H1 (cell line): ENCODE data around the gene LIFR. TPM values are rescaled to one million over a fixed set of nuclear protein-coding genes. Genes with fewer than 3 reads are reported as not detected.

Experiments used
- CTCF ChIA-PET: fragments of 300-600 bp; sonication (Branson Sonifier 250); formaldehyde crosslinking; loops from one replicate; lab custom pipeline; 2021; ENCODE audit not compliant: partially characterized antibody; lab: Charles Lee
- POLR2A ChIA-PET: fragments of 300-600 bp; sonication (Branson Sonifier 250); formaldehyde crosslinking; loops from one replicate; lab custom pipeline; 2021; ENCODE audit warnings: inconsistent platforms; ENCODE audit not compliant: partially characterized antibody; lab: Charles Lee
- DNase-seq, 2 experiments: peaks; one replicate each; pipeline versions ENCODE4 v3.0.0 to v3.0.0-alpha.2; 2010 to 2022; ENCODE audit warnings: low spot score in 2 of 2, low read depth in 1 of 2, mixed read lengths in 1 of 2
- FAIRE-seq: peaks from 2 replicates; lab custom pipeline; 2011; peaks lifted over from hg19 to GRCh38; lab: Jason Lieb, UNC
- H2AFZ ChIP-seq: 2 replicates; pipeline ENCODE4 v1.8.1; 2012; ENCODE audit warnings: low read length, inconsistent platforms
- H2AK5ac ChIP-seq: 2 replicates; pipeline ENCODE4 v1.6.1; 2013; ENCODE audit warnings: low read depth, low read length
- H2BK120ac ChIP-seq: replicated peaks from 2 replicates; pipeline ENCODE3; 2013; ENCODE audit warnings: low read depth, low read length, inconsistent platforms
- H2BK12ac ChIP-seq: 2 replicates; pipeline ENCODE4 v1.6.1; 2013; ENCODE audit warnings: low read depth, low read length
- H2BK15ac ChIP-seq: 2 replicates; pipeline ENCODE4 v1.6.1; 2013; ENCODE audit warnings: low read length
- H2BK20ac ChIP-seq: 2 replicates; pipeline ENCODE4 v1.6.1; 2013; ENCODE audit warnings: low read length
- H2BK5ac ChIP-seq: 2 replicates; pipeline ENCODE4 v1.6.1; 2013; ENCODE audit warnings: low read depth, low read length
- H3K14ac ChIP-seq: 2 replicates; pipeline ENCODE4 v1.6.1; 2013; ENCODE audit warnings: inconsistent platforms; ENCODE audit not compliant: insufficient read length
- H3K18ac ChIP-seq: 2 replicates; pipeline ENCODE4 v1.6.1; 2013; ENCODE audit warnings: low read length; ENCODE audit errors: extremely low read depth
- H3K23ac ChIP-seq: 2 replicates; pipeline ENCODE4 v1.6.1; 2013; ENCODE audit warnings: inconsistent platforms; ENCODE audit not compliant: insufficient read length
- H3K23me2 ChIP-seq: 2 replicates; pipeline ENCODE4 v1.6.1; 2013; ENCODE audit warnings: low read depth, low read length
- H3K27ac ChIP-seq: 2 replicates; pipeline ENCODE4 v1.6.1; 2011; ENCODE audit warnings: low read depth, low read length, inconsistent platforms
- H3K27me3 ChIP-seq, 4 experiments: replicated peaks in 1 of 4; 1 replicate in 1 of 4; 2 replicates in 3 of 4; pipeline versions ENCODE4 v1.6.1 to v1.8.1; 2011 to 2013; ENCODE audit warnings: low read length in 3 of 4, mild to moderate bottlenecking in 3 of 4, inconsistent platforms in 2 of 4, mixed read lengths in 2 of 4, moderate library complexity in 1 of 4; ENCODE audit not compliant: control insufficient read depth in 3 of 4, insufficient read depth in 3 of 4; ENCODE audit errors: extremely low read depth in 1 of 4
- H3K36me3 ChIP-seq, 4 experiments: 2 replicates each; pipeline versions ENCODE4 v1.6.1 to v1.8.1; 2011 to 2013; ENCODE audit warnings: mild to moderate bottlenecking in 4 of 4, low read length in 3 of 4, moderate library complexity in 2 of 4, control low read depth in 1 of 4, inconsistent platforms in 1 of 4; ENCODE audit not compliant: insufficient read depth in 4 of 4, control insufficient read depth in 2 of 4
- H3K4ac ChIP-seq: replicated peaks from 2 replicates; pipeline ENCODE3; 2013; ENCODE audit warnings: low read length, low read depth, mixed read lengths, inconsistent platforms; ENCODE audit not compliant: insufficient read length
- H3K4me1 ChIP-seq, 4 experiments: replicated peaks in 1 of 4; 1 replicate in 1 of 4; 2 replicates in 3 of 4; pipeline versions ENCODE4 v1.6.1 to v1.8.1; 2011 to 2013; ENCODE audit warnings: low read length in 3 of 4, inconsistent platforms in 2 of 4, mixed read lengths in 1 of 4; ENCODE audit not compliant: insufficient read depth in 4 of 4, control insufficient read depth in 3 of 4
- H3K4me2 ChIP-seq, 2 experiments: 2 replicates each; pipeline versions ENCODE4 v1.6.1 to v1.8.1; 2011 to 2013; ENCODE audit warnings: low read depth in 2 of 2, low read length in 2 of 2, control low read depth in 1 of 2, inconsistent platforms in 1 of 2, mild to moderate bottlenecking in 1 of 2; ENCODE audit not compliant: insufficient read depth in 1 of 2
- H3K4me3 ChIP-seq, 4 experiments: fragments of 200-600, 300-600 bp in 1 of 4; sonication (generic), shearing (Covaris generic), sonication (Bioruptor Twin) in 1 of 4; 2 replicates each; pipeline versions ENCODE4 v1.5.1 to v1.8.1; 2011 to 2016; ENCODE audit warnings: low read length in 4 of 4, low read depth in 3 of 4, control low read depth in 2 of 4, inconsistent platforms in 2 of 4, mild to moderate bottlenecking in 2 of 4, mixed read lengths in 1 of 4, moderate library complexity in 1 of 4; ENCODE audit not compliant: insufficient read depth in 2 of 4; ENCODE audit errors: extremely low read depth in 1 of 4
- H3K56ac ChIP-seq: replicated peaks from 2 replicates; pipeline ENCODE3; 2013; ENCODE audit warnings: low read depth, mild to moderate bottlenecking, mixed read lengths, low read length, inconsistent platforms; ENCODE audit not compliant: insufficient read length
- H3K79me1 ChIP-seq: 2 replicates; pipeline ENCODE4 v1.6.1; 2013; ENCODE audit warnings: low read depth, low read length, control low read depth
- H3K79me2 ChIP-seq, 2 experiments: 2 replicates each; pipeline versions ENCODE4 v1.6.1 to v1.8.1; 2012 to 2013; ENCODE audit warnings: low read length in 2 of 2, mild to moderate bottlenecking in 2 of 2, inconsistent platforms in 1 of 2; ENCODE audit not compliant: insufficient read depth in 2 of 2, control insufficient read depth in 1 of 2
- H3K9ac ChIP-seq, 4 experiments: replicated peaks in 1 of 4; 1 replicate in 1 of 4; 2 replicates in 3 of 4; pipeline versions ENCODE4 v1.6.1 to v1.8.1; 2011 to 2013; ENCODE audit warnings: low read depth in 3 of 4, low read length in 3 of 4, control low read depth in 2 of 4, mild to moderate bottlenecking in 2 of 4, moderate library complexity in 2 of 4, inconsistent platforms in 1 of 4; ENCODE audit errors: extremely low read depth in 1 of 4
- H3K9me3 ChIP-seq, 2 experiments: 2 replicates each; pipeline versions ENCODE4 v1.6.1 to v1.8.1; 2012 to 2013; ENCODE audit warnings: mild to moderate bottlenecking in 2 of 2, moderate library complexity in 2 of 2, control low read depth in 1 of 2, inconsistent platforms in 1 of 2, low read depth in 1 of 2, low read length in 1 of 2, mixed read lengths in 1 of 2; ENCODE audit not compliant: insufficient read depth in 2 of 2
- H4K20me1 ChIP-seq, 2 experiments: replicated peaks in 1 of 2; 2 replicates each; pipeline versions ENCODE3 to v1.8.1; 2011 to 2013; ENCODE audit warnings: inconsistent platforms in 2 of 2, low read length in 2 of 2, mild to moderate bottlenecking in 1 of 2; ENCODE audit not compliant: insufficient read depth in 2 of 2, control insufficient read depth in 1 of 2
- H4K5ac ChIP-seq: 2 replicates; pipeline ENCODE4 v1.6.1; 2013; ENCODE audit warnings: low read length, low read depth, mixed read lengths, inconsistent platforms; ENCODE audit not compliant: insufficient read length
- H4K8ac ChIP-seq: 2 replicates; pipeline ENCODE4 v1.8.0; 2013; ENCODE audit warnings: mild to moderate bottlenecking, moderate library complexity, low read length, inconsistent platforms; ENCODE audit not compliant: insufficient read depth; ENCODE audit errors: extremely low read depth
- H4K91ac ChIP-seq: replicated peaks from 2 replicates; pipeline ENCODE3; 2013; ENCODE audit warnings: low read length, mixed read lengths, inconsistent platforms; ENCODE audit not compliant: insufficient read length
- EP300 ChIP-seq, 2 experiments: IDR thresholded peaks; 1 replicate in 1 of 2; 2 replicates in 1 of 2; pipeline ENCODE4 v1.6.1; 2011 to 2012; ENCODE audit warnings: low read depth in 2 of 2, low read length in 2 of 2, mild to moderate bottlenecking in 2 of 2, borderline replicate concordance in 1 of 2, inconsistent platforms in 1 of 2, moderate library complexity in 1 of 2
- HDAC2 ChIP-seq, 2 experiments: fragments of 300-600 bp in 1 of 2; sonication (generic) in 1 of 2; IDR thresholded peaks; 2 replicates each; pipeline ENCODE4 v1.6.1; 2011 to 2012; ENCODE audit warnings: low read depth in 2 of 2, low read length in 2 of 2, mild to moderate bottlenecking in 2 of 2, moderate library complexity in 2 of 2, borderline replicate concordance in 1 of 2, inconsistent platforms in 1 of 2
- POLR2AphosphoS5 ChIP-seq: IDR thresholded peaks from 2 replicates; pipeline ENCODE4 v1.6.1; 2011; ENCODE audit warnings: low read depth, low read length
- SAP30 ChIP-seq: fragments of 300-600 bp; sonication (generic); IDR thresholded peaks from 2 replicates; pipeline ENCODE4 v1.7.1; 2012; ENCODE audit warnings: low read length, moderate library complexity, mild to moderate bottlenecking, inconsistent platforms; ENCODE audit not compliant: insufficient read depth, insufficient replicate concordance
- SIRT6 ChIP-seq: IDR thresholded peaks from one replicate; pipeline ENCODE4 v1.7.1; 2012; ENCODE audit warnings: low read length, inconsistent platforms
- SP1 ChIP-seq: IDR thresholded peaks from 2 replicates; pipeline ENCODE4 v1.6.1; 2011; ENCODE audit warnings: low read depth, low read length
- TCF12 ChIP-seq: IDR thresholded peaks from 2 replicates; pipeline ENCODE4 v1.6.1; 2011; ENCODE audit warnings: low read depth, mild to moderate bottlenecking, low read length
- WGBS, 2 experiments: shearing (Covaris generic) in 1 of 2; methylation state at CpG; one replicate each; pipeline versions ENCODE4 v1.1.6 to v1.1.7; 2013 to 2015; ENCODE audit warnings: low lambda C conversion rate in 2 of 2, mixed read lengths in 2 of 2, inconsistent platforms in 1 of 2, low coverage in 1 of 2, missing lambda C conversion rate in 1 of 2; ENCODE audit not compliant: insufficient replicate concordance in 2 of 2, insufficient coverage in 1 of 2, insufficient read length in 1 of 2; ENCODE audit errors: extremely low coverage in 1 of 2, missing lambda C conversion rate in 1 of 2; 5-methylcytosine and 5-hydroxymethylcytosine counted together
- polyA plus RNA-seq, 7 experiments: library from polyadenylated mRNA; depleted of rRNA in 3 of 7; stranded (reverse) in 5 of 7; unstranded in 2 of 7; fragments of >200 nt in 5 of 7; fragments of 200-250 nt in 2 of 7; gene quantifications; 1 replicate in 5 of 7; 2 replicates in 1 of 7; 4 replicates in 1 of 7; pipeline versions ENCODE4 v1.2.1 to v1.2.3, GENCODE V29; 2011 to 2013; ENCODE audit warnings: missing spikeins in 2 of 7, mixed read lengths in 2 of 7
- total RNA-seq: library from RNA; stranded (reverse); fragmentation: NEBNext Ultra II Directional; extraction: Animal tissue kit (Norgen Biotek cat#: 25700); gene quantifications from 2 replicates; pipeline ENCODE4 v1.2.1, GENCODE V29; 2021

Gene LIFR
- total and polyA plus RNA-seq, 2 of the 8 experiments (the other 6 are each of a cell fraction or from before 2014, with no cell fraction given) = 2.0 to 18.9 TPM

- no peak for TF ChIP-seq SIRT6
- no peak for TF ChIP-seq SP1
- TF ChIP-seq TCF12 = no peak
- TF ChIP-seq POLR2AphosphoS5 = no peak
- no peak for TF ChIP-seq HDAC2 (IDR thresholded peaks at IDR 0.05; ENCODE audit: borderline replicate concordance in 1 of 2, low read depth in 2 of 2, low read length in 2 of 2)
- TF ChIP-seq EP300 (IDR thresholded peaks at IDR 0.05; ENCODE audit: borderline replicate concordance in 1 of 2, low read depth in 2 of 2, low read length in 2 of 2) = no peak
- no peak for TF ChIP-seq SAP30
- ChIA-PET POLR2A (no interaction called here), CTCF (interaction anchor here (1.1 kb wide), 1 partner anchor 69 kb away, joined by 3 read pairs; no protein-coding TSS in a partner anchor)
- no peak overlapping the region for H3K4ac ChIP-seq
- H4K8ac ChIP-seq = no peak overlapping the region
- no peaks in the 10 kb centered on the region for H3K27me3 ChIP-seq
- no peak overlapping the region for H2BK12ac ChIP-seq
- no peaks in the 10 kb centered on the region for H3K79me1 ChIP-seq
- DNase-seq (no peak), FAIRE-seq (no peak)
- H3K9ac ChIP-seq = no peak overlapping the region
- H4K5ac ChIP-seq = no peak overlapping the region
- no peak overlapping the region for H2BK5ac ChIP-seq
- no peak overlapping the region for H2BK15ac ChIP-seq
- no peaks in the 10 kb centered on the region for H3K36me3 ChIP-seq
- no peaks in the 10 kb centered on the region for H3K4me1 ChIP-seq
- no peaks in the 10 kb centered on the region for H3K23me2 ChIP-seq
- no peak overlapping the region for H2AK5ac ChIP-seq
- no peak overlapping the region for H3K4me3 ChIP-seq
- no peak overlapping the region for H3K56ac ChIP-seq
- no peak overlapping the region for H2BK20ac ChIP-seq
- H4K91ac ChIP-seq = no peak overlapping the region
- H3K4me2 ChIP-seq = no peak overlapping the region
- no peak overlapping the region for H2AFZ ChIP-seq
- no peak overlapping the region for H3K27ac ChIP-seq
- H3K18ac ChIP-seq = no peak overlapping the region
- no peaks in the 10 kb centered on the region for H3K9me3 ChIP-seq
- H3K14ac ChIP-seq = no peak overlapping the region
- WGBS, 2 experiments = 100% methylated on average over 1 of the region's 1 CpG; no CpG with 5 or more reads in 1 of the 2 experiments
- no peaks in the 10 kb centered on the region for H4K20me1 ChIP-seq
- no peak overlapping the region for H3K23ac ChIP-seq
- H2BK120ac ChIP-seq = no peak overlapping the region
- no peaks in the 10 kb centered on the region for H3K79me2 ChIP-seq
Measured at GRCh38 chr5:38583500-38583899, 27.1 kb upstream of the LIFR start.
